Measurements from ENCODE around the gene TNNC1. TPM values are rescaled to one million over a fixed set of nuclear protein-coding genes. Genes with fewer than 3 reads are reported as not detected.

The TNNC1 gene
- total and polyA plus RNA-seq, 3 experiments from 2014 or later, result 2.2 to 2.3 TPM; not detected in 1

- no peaks in the 10 kb centered on the region for H3K9me3 Mint-ChIP-seq
- H3K9me3 ChIP-seq (ENCODE audit: low read length), result no peaks in the 10 kb centered on the region
- no peak overlapping the region for H3K27ac ChIP-seq (ENCODE audit: low read depth, low read length)
- no peaks in the 10 kb centered on the region for H3K4me1 ChIP-seq (ENCODE audit: insufficient read depth, low read length)
- ChIA-PET CTCF (no interaction called here), POLR2A (no interaction called here)
- H3K36me3 ChIP-seq (ENCODE audit: insufficient read depth, low read length), result no peaks in the 10 kb centered on the region
- H3K4me3 ChIP-seq (ENCODE audit: low read length), result no peak overlapping the region
- H3K27me3 ChIP-seq (ENCODE audit: insufficient read depth, low read length, poor library complexity, severe bottlenecking), result no peaks in the 10 kb centered on the region
- no peaks in the 10 kb centered on the region for H3K36me3 Mint-ChIP-seq
- no peaks in the 10 kb centered on the region for H3K27me3 Mint-ChIP-seq
- H3K4me3 Mint-ChIP-seq, result no peak overlapping the region
- peaks cover 3 to 9% (median 5%) of the 10 kb centered on the region in 3 donors for H3K4me1 Mint-ChIP-seq
- H3K27ac Mint-ChIP-seq, result no peak overlapping the region
- no peak for DNase-seq
Observed at GRCh38 chr3:52436500-52437149, 17.2 kb downstream of the TNNC1 start.

DNA sequence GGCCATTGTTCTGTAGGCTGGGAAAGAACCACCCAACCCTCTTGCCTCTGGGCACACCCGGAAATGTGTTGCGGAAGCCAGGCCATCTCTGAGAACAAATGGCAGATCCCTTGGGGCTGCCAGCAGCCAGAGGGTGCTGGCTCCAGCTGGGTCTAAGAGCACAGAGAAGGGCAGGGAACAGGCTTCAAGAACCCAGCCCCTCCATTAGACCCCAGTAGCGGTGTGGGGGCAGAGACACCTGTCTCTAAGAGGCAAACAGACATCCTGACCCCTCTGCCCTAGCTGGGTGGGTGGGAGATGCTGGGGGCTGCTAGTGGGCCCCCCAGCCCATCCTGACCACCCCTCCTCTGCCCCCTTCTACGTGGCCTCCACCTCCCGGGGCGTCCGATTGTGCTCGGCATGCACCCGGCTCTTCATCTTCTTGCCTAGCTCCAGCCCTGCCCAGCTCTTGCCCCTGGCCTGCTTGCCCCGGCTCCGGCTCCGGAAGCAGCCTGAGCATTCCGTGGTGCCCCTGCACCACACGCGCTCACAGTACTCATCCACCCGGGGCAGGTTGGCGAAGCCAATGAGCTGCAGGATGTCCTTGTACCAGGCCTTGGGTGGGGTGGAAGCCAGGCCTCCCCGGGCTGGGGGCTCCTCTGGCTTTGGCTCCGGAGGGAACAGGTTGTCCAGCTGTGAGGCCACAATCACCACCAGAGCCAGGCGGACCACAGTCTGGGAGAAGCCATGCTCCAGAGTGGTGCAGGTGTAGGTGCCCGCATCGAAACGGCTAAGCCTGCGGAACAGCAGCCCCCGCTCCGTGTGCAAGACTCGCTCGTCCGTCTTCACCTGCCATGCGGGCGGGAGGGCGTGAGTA, 18.4 kb downstream of the TNNC1 start:
- Histone ChIP-seq H3K4me3 (ENCODE audit: low read length) (no peak overlapping the region), H3K4me1 (ENCODE audit: insufficient read depth, low read length) (no peaks in the 10 kb centered on the region), H3K27ac (ENCODE audit: low read depth, low read length) (no peak overlapping the region), H3K36me3 (ENCODE audit: insufficient read depth, low read length) (no peaks in the 10 kb centered on the region), H3K27me3 (ENCODE audit: insufficient read depth, low read length, poor library complexity, severe bottlenecking) (no peaks in the 10 kb centered on the region), H3K9me3 (ENCODE audit: low read length) (no peaks in the 10 kb centered on the region)
- Mint-ChIP-seq H3K4me1 (peaks cover 3 to 9% (median 5%) of the 10 kb centered on the region in 3 donors), H3K4me3 (no peak overlapping the region), H3K9me3 (no peaks in the 10 kb centered on the region), H3K36me3 (no peaks in the 10 kb centered on the region), H3K27ac (no peak overlapping the region), H3K27me3 (no peaks in the 10 kb centered on the region)
- ChIA-PET POLR2A (no interaction called here), CTCF (no interaction called here)
- DNase-seq, result no peak

DNA sequence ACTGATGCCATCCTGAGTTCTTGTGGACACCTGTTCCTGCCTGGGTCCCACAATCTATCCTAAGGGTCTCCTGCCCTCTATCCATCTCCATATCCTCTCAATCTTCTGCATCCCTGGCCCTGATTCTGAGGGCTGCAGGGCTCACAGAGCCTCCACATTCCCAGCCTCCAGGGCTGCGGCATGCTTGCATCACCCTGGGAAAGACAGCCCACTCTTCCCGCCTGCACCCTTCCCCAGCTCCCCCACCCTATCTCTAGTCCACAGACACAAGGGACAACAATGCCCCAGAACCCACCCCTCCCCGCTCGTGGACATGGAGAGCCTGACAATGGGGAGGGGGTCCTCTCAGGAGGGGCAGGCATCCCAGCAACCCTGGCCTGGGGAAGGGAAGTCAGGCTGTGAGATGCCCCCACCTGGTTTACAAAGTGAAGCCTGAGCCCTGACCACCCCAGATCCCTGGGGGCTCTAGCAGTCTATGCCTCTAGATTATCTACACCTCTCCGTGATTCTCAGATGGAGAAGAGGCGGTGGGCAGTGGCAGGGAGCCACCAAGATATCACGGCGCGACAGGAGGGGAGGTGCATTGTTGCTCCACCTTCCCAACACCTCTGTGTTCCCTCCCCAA, 19.2 kb downstream of the TNNC1 start:
- no peak overlapping the region for H3K27ac ChIP-seq (ENCODE audit: low read depth, low read length)
- H3K27me3 Mint-ChIP-seq, result no peaks in the 10 kb centered on the region
- no peak overlapping the region for H3K4me3 ChIP-seq (ENCODE audit: low read length)
- H3K4me1 ChIP-seq (ENCODE audit: insufficient read depth, low read length), result no peaks in the 10 kb centered on the region
- H3K36me3 Mint-ChIP-seq, result no peaks in the 10 kb centered on the region
- H3K27ac Mint-ChIP-seq, result peak overlapping the region in 2 of 8 donors; percentile 37 to 82
- no peaks in the 10 kb centered on the region for H3K27me3 ChIP-seq (ENCODE audit: insufficient read depth, low read length, poor library complexity, severe bottlenecking)
- no peaks in the 10 kb centered on the region for H3K9me3 ChIP-seq (ENCODE audit: low read length)
- ChIA-PET CTCF (interaction anchor here (1.4 kb wide), 1 partner anchor 11 kb away, joined by 4 read pairs; the partner anchor contains the start of gene SEMA3G), POLR2A (no interaction called here)
- no peak overlapping the region for H3K4me3 Mint-ChIP-seq
- H3K9me3 Mint-ChIP-seq, result no peaks in the 10 kb centered on the region
- peaks cover 3 to 9% (median 5%) of the 10 kb centered on the region in 3 donors for H3K4me1 Mint-ChIP-seq
- DNase-seq, result no peak
- no peaks in the 10 kb centered on the region for H3K36me3 ChIP-seq (ENCODE audit: insufficient read depth, low read length)

- H3K4me3 ChIP-seq (ENCODE audit: low read length), result no peak overlapping the region
- CTCF ChIA-PET, result interaction anchor here (1.0 to 1.4 kb wide), 2 partner anchors 11 to 14 kb away, joined by 3 to 4 read pairs; partner anchors contain the start of gene SEMA3G
- peaks cover 3 to 9% (median 5%) of the 10 kb centered on the region in 3 donors for H3K4me1 Mint-ChIP-seq
- no peak for DNase-seq
- H3K27me3 Mint-ChIP-seq, result peaks cover 0 to 1% of the 10 kb centered on the region in 2 donors
- H3K4me3 Mint-ChIP-seq, result no peak overlapping the region
- H3K27ac Mint-ChIP-seq, result peak overlapping the region in 2 of 8 donors; percentile 37 to 82
- no peaks in the 10 kb centered on the region for H3K27me3 ChIP-seq (ENCODE audit: insufficient read depth, low read length, poor library complexity, severe bottlenecking)
- POLR2A ChIA-PET, result no interaction called here
- no peaks in the 10 kb centered on the region for H3K9me3 Mint-ChIP-seq
- H3K4me1 ChIP-seq (ENCODE audit: insufficient read depth, low read length), result no peaks in the 10 kb centered on the region
- H3K27ac ChIP-seq (ENCODE audit: low read depth, low read length), result no peak overlapping the region
- H3K36me3 Mint-ChIP-seq, result no peaks in the 10 kb centered on the region
- no peaks in the 10 kb centered on the region for H3K36me3 ChIP-seq (ENCODE audit: insufficient read depth, low read length)
- H3K9me3 ChIP-seq (ENCODE audit: low read length), result no peaks in the 10 kb centered on the region
Observed at GRCh38 chr3:52433996-52434479, 19.8 kb downstream of the TNNC1 start.

DNA sequence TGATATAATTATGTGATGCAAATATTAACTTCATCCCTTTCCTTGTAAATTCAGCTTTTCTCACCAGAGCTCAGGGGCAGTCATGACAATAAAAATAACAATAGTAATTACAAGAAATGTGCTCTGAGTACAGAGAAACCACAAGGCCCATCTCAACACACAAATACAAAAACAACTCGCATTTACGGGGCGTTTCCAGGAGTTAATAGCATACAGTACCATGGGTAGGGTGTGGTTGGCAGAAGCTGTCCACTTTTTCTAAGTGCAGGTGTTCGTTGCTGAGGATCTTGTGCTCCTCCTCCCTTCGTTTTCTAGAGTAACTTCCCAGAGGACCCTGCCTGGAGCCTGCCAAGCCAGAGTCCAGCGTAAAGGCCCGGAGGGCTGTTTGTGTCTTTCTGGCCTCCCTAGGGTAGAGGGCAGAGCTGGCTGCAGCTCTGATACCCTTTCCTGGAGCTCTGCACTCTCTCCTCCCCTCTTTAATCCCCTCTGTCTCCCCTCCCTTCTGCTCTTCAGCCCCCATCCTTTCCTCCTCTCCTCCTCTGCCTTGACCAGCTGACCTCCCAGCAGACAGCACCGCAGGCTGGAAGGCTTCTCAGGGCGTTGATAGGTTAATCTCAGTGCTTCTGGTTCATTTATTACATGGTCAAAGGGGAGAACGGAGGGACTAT, 20.4 kb downstream of the TNNC1 start:
- Mint-ChIP-seq H3K4me3 (no peak overlapping the region), H3K27me3 (peaks cover 0 to 1% of the 10 kb centered on the region in 2 donors), H3K4me1 (peaks cover 3 to 9% (median 5%) of the 10 kb centered on the region in 3 donors), H3K36me3 (no peaks in the 10 kb centered on the region), H3K9me3 (no peaks in the 10 kb centered on the region), H3K27ac (peak overlapping the region in 4 of 8 donors; percentile 1 to 30 (median 16))
- H3K9me3 ChIP-seq (ENCODE audit: low read length), result no peaks in the 10 kb centered on the region
- no peaks in the 10 kb centered on the region for H3K4me1 ChIP-seq (ENCODE audit: insufficient read depth, low read length)
- ChIA-PET POLR2A (no interaction called here), CTCF (interaction anchor here (1.0 to 1.4 kb wide), 2 partner anchors 12 to 15 kb away, joined by 3 to 4 read pairs; partner anchors contain the start of gene SEMA3G)
- no peaks in the 10 kb centered on the region for H3K36me3 ChIP-seq (ENCODE audit: insufficient read depth, low read length)
- no peaks in the 10 kb centered on the region for H3K27me3 ChIP-seq (ENCODE audit: insufficient read depth, low read length, poor library complexity, severe bottlenecking)
- H3K27ac ChIP-seq (ENCODE audit: low read depth, low read length), result no peak overlapping the region
- no peak overlapping the region for H3K4me3 ChIP-seq (ENCODE audit: low read length)
- DNase-seq, result no peak

GRCh38 chr3:52432691-52433141, 21.1 kb downstream of the TNNC1 start:
- no peaks in the 10 kb centered on the region for H3K9me3 ChIP-seq (ENCODE audit: low read length)
- no peak overlapping the region for H3K4me3 ChIP-seq (ENCODE audit: low read length)
- H3K4me1 ChIP-seq (ENCODE audit: insufficient read depth, low read length), result no peaks in the 10 kb centered on the region
- Mint-ChIP-seq H3K27me3 (peaks cover 0 to 1% of the 10 kb centered on the region in 2 donors), H3K4me3 (no peak overlapping the region), H3K4me1 (peaks cover 3 to 9% (median 5%) of the 10 kb centered on the region in 3 donors), H3K9me3 (no peaks in the 10 kb centered on the region), H3K36me3 (no peaks in the 10 kb centered on the region), H3K27ac (peak overlapping the region in 3 of 8 donors; percentile 13 to 30 (median 28))
- CTCF ChIA-PET, result interaction anchor here (1.0 kb wide), 2 partner anchors 14 to 16 kb away, joined by 3 to 4 read pairs; no protein-coding TSS in a partner anchor
- POLR2A ChIA-PET, result no interaction called here
- no peak for DNase-seq
- H3K36me3 ChIP-seq (ENCODE audit: insufficient read depth, low read length), result no peaks in the 10 kb centered on the region
- H3K27me3 ChIP-seq (ENCODE audit: insufficient read depth, low read length, poor library complexity, severe bottlenecking), result no peaks in the 10 kb centered on the region
- H3K27ac ChIP-seq (ENCODE audit: low read depth, low read length), result no peak overlapping the region

GRCh38 chr3:52432225-52432624, 21.6 kb downstream of the TNNC1 start:
- Mint-ChIP-seq H3K27ac (peak overlapping the region in 2 of 8 donors; percentile 7 to 13), H3K9me3 (no peaks in the 10 kb centered on the region), H3K36me3 (no peaks in the 10 kb centered on the region), H3K4me3 (no peak overlapping the region), H3K27me3 (peaks cover 0 to 1% of the 10 kb centered on the region in 2 donors), H3K4me1 (peaks cover 3 to 9% (median 5%) of the 10 kb centered on the region in 3 donors)
- Histone ChIP-seq H3K27ac (ENCODE audit: low read depth, low read length) (no peak overlapping the region), H3K4me3 (ENCODE audit: low read length) (no peak overlapping the region), H3K9me3 (ENCODE audit: low read length) (no peaks in the 10 kb centered on the region), H3K27me3 (ENCODE audit: insufficient read depth, low read length, poor library complexity, severe bottlenecking) (no peaks in the 10 kb centered on the region), H3K36me3 (ENCODE audit: insufficient read depth, low read length) (no peaks in the 10 kb centered on the region), H3K4me1 (ENCODE audit: insufficient read depth, low read length) (no peaks in the 10 kb centered on the region)
- no peak for DNase-seq
- ChIA-PET CTCF (interaction anchor here (1.0 to 1.3 kb wide), 3 partner anchors 14 to 20 kb away, joined by 4 to 5 read pairs (median 4); no protein-coding TSS in a partner anchor), POLR2A (no interaction called here)
